Hepatocyte (in vitro differentiated cells): ENCODE results near the gene RBBP8NL.

Experiments used
- EZH2 ChIP-seq: fragments of 200-600 bp; sonication (generic); IDR thresholded peaks from 2 replicates; pipeline ENCODE4 v1.6.1; 2016; ENCODE audit warnings: antibody characterized with exemption, mild to moderate bottlenecking, borderline replicate concordance
- TF ChIP-seq, protein P1 (sequence below): fragments of 200-600 bp; sonication (generic); IDR thresholded peaks from 2 replicates; pipeline ENCODE4 v1.5.1; 2016; ENCODE audit warnings: antibody characterized with exemption, mild to moderate bottlenecking; ENCODE audit not compliant: poor library complexity

DNA sequence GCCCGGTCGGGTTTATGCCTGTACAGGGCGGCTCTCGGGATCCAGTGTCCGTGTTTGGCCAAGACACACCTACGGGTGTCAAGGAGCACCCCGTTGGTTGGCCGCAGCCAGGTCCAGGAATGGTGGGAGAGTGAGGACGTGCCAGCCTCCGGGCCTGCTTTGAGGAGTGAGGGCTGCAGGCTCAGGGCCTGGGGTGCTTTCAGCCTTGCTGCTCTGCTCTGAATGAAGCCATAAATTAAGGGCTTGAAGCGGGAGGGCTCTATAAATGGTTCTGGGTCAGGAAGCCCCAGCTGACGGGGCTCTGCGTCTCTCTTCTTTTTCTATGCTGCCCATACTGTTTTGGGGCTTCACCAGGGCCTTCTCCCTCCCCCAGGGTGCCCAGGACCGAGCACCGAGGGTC is 33.3 kb upstream of the RBBP8NL start:
- TF ChIP-seq, protein P1, sequence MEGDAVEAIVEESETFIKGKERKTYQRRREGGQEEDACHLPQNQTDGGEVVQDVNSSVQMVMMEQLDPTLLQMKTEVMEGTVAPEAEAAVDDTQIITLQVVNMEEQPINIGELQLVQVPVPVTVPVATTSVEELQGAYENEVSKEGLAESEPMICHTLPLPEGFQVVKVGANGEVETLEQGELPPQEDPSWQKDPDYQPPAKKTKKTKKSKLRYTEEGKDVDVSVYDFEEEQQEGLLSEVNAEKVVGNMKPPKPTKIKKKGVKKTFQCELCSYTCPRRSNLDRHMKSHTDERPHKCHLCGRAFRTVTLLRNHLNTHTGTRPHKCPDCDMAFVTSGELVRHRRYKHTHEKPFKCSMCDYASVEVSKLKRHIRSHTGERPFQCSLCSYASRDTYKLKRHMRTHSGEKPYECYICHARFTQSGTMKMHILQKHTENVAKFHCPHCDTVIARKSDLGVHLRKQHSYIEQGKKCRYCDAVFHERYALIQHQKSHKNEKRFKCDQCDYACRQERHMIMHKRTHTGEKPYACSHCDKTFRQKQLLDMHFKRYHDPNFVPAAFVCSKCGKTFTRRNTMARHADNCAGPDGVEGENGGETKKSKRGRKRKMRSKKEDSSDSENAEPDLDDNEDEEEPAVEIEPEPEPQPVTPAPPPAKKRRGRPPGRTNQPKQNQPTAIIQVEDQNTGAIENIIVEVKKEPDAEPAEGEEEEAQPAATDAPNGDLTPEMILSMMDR, result no peak
- no peak for TF ChIP-seq EZH2
